SK-N-MC (cell line): ENCODE measurements around the gene PAIP2.
"Not testable (repeated sequence)": the region's sequence is repeated elsewhere in the genome, so short reads cannot be mapped to it uniquely, and the experiment has no call there.

Source experiments
- EZH2 ChIP-seq: fragments of 200-600 bp; sonication (generic); IDR thresholded peaks from one replicate; pipeline ENCODE4 v1.6.1; 2017; ENCODE audit warnings: antibody characterized with exemption
- POLR2AphosphoS5 ChIP-seq: IDR thresholded peaks from 2 replicates; pipeline ENCODE4 v1.6.1; 2012; ENCODE audit warnings: mild to moderate bottlenecking, low read depth, low read length, borderline replicate concordance

- TF ChIP-seq EZH2, POLR2AphosphoS5: not testable (repeated sequence)
These were observed 3.8 kb downstream of the PAIP2 start for GRCh38 chr5:139345442-139345841.
